ENCODE measurements around the gene SLC22A4. TPM values are rescaled to one million over a fixed set of nuclear protein-coding genes. Genes with fewer than 3 reads are reported as not detected.

The SLC22A4 gene
- total and polyA plus RNA-seq, 2 experiments from 2014 or later = 24.0 to 26.0 TPM

DNA sequence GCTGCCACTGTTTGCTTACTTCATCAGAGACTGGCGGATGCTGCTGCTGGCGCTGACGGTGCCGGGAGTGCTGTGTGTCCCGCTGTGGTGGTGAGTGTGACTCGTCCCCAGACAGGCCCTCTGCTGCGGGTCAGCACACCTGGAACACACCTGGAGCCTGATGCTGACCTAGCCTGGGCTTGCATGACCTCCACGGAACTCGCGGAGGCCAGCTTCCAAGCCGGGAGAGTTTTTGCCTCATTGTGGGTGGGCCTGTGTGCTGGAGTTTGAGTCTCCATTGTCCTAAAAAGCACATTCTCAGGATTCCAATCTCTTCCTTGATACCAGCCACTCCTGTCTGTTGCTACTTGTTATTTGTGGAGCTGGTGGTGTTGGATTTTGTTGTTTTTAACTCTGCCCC is 28.1 kb downstream of the SLC22A4 start:
- WGBS, 2 experiments (ENCODE audit: low coverage in 1 of 2, low lambda C conversion rate in 2 of 2, missing lambda C conversion rate in 2 of 2) = 72 to 74% methylated on average over 11 of the region's 11 CpGs
- in situ Hi-C loops (cut with MboI) = no loop called here
- Histone ChIP-seq H3K27me3 (replicated peaks; ENCODE audit: insufficient read depth) (no peaks in the 10 kb centered on the region), H2AFZ (no peak overlapping the region), H3K9ac (no peak overlapping the region), H3K4me1 (ENCODE audit: insufficient read depth) (peaks cover 4% of the 10 kb centered on the region), H3K27ac (no peak overlapping the region), H4K20me1 (ENCODE audit: insufficient read depth) (no peaks in the 10 kb centered on the region), H3K9me2 (ENCODE audit: insufficient read depth) (no peaks in the 10 kb centered on the region), H3K4me2 (ENCODE audit: unreplicated experiment) (no peak overlapping the region), H3K9me3 (ENCODE audit: low read depth) (no peaks in the 10 kb centered on the region), H3K36me3 (ENCODE audit: low read depth) (0 out of 2 replicates have a peak, but pooled peaks cover 8% of the 10 kb centered on the region), H3K79me2 (ENCODE audit: insufficient read depth) (no peaks in the 10 kb centered on the region), H3F3A (ENCODE audit: insufficient read depth) (no peaks in the 10 kb centered on the region), H3K4me3 (no peak overlapping the region)
- TF ChIP-seq EZH2 (IDR thresholded peaks at IDR 0.05; ENCODE audit: insufficient read depth, poor library complexity, severe bottlenecking) = no peak
- no peak for TF ChIP-seq EZH2phosphoT487 (IDR thresholded peaks at IDR 0.05; ENCODE audit: insufficient read depth, low read depth)
- no peak for DNase-seq

GRCh38 chr5:132323202-132323601 is 29.0 kb downstream of the SLC22A4 start:
- Histone ChIP-seq H3K79me2 (ENCODE audit: insufficient read depth) (no peaks in the 10 kb centered on the region), H3K4me3 (no peak overlapping the region), H3K4me2 (ENCODE audit: unreplicated experiment) (no peak overlapping the region), H3K27ac (no peak overlapping the region), H2AFZ (no peak overlapping the region), H3K36me3 (ENCODE audit: low read depth) (0 out of 2 replicates have a peak, but pooled peaks cover 8% of the 10 kb centered on the region), H4K20me1 (ENCODE audit: insufficient read depth) (no peaks in the 10 kb centered on the region), H3K27me3 (replicated peaks; ENCODE audit: insufficient read depth) (no peaks in the 10 kb centered on the region), H3K4me1 (ENCODE audit: insufficient read depth) (peaks cover 10% of the 10 kb centered on the region), H3K9me2 (ENCODE audit: insufficient read depth) (no peaks in the 10 kb centered on the region), H3K9ac (no peak overlapping the region), H3F3A (ENCODE audit: insufficient read depth) (no peaks in the 10 kb centered on the region), H3K9me3 (ENCODE audit: low read depth) (no peaks in the 10 kb centered on the region)
- DNase-seq = no peak
- TF ChIP-seq EZH2 (IDR thresholded peaks at IDR 0.05; ENCODE audit: insufficient read depth, poor library complexity, severe bottlenecking) = no peak
- no peak for TF ChIP-seq EZH2phosphoT487 (IDR thresholded peaks at IDR 0.05; ENCODE audit: insufficient read depth, low read depth)
- in situ Hi-C loops (cut with MboI) = no loop called here
- WGBS, 2 experiments (ENCODE audit: low coverage in 1 of 2, low lambda C conversion rate in 2 of 2, missing lambda C conversion rate in 2 of 2) = 96 to 98% methylated on average over 5 of the region's 5 CpGs

DNA sequence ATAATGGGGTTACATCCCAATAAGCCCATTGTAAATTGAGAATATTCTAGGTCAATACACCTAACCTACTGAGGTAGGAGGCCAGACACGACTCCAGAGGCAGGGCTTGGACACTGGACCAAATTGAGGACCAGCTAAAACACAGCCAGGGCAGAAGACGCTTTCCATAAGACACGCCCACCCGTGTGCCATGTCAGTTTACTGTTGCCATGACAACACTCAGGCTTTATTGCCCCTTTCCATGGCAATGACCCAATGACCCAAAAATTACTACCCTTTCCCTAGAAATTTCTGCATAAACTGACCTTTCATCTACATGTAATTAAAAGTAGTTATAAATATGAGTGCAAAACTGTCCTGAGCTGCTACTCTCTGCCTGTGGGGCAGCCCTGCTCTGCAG is 31.5 kb downstream of the SLC22A4 start:
- H3K9me3 ChIP-seq (ENCODE audit: low read depth) = no peaks in the 10 kb centered on the region
- H3K4me2 ChIP-seq (ENCODE audit: unreplicated experiment) = no peak overlapping the region
- H3K9me2 ChIP-seq (ENCODE audit: insufficient read depth) = no peaks in the 10 kb centered on the region
- H3K27ac ChIP-seq = no peak overlapping the region
- in situ Hi-C loops (cut with MboI) = no loop called here
- TF ChIP-seq EZH2phosphoT487 (IDR thresholded peaks at IDR 0.05; ENCODE audit: insufficient read depth, low read depth) (no peak), EZH2 (IDR thresholded peaks at IDR 0.05; ENCODE audit: insufficient read depth, poor library complexity, severe bottlenecking) (no peak)
- H3K4me3 ChIP-seq = no peak overlapping the region
- H2AFZ ChIP-seq = no peak overlapping the region
- no peak for DNase-seq
- H4K20me1 ChIP-seq (ENCODE audit: insufficient read depth) = no peaks in the 10 kb centered on the region
- 73 to 79% methylated on average over 4 of the region's 4 CpGs for WGBS, 2 experiments (ENCODE audit: low coverage in 1 of 2, low lambda C conversion rate in 2 of 2, missing lambda C conversion rate in 2 of 2)
- no peaks in the 10 kb centered on the region for H3F3A ChIP-seq (ENCODE audit: insufficient read depth)
- no peaks in the 10 kb centered on the region for H3K27me3 ChIP-seq (replicated peaks; ENCODE audit: insufficient read depth)
- no peaks in the 10 kb centered on the region for H3K79me2 ChIP-seq (ENCODE audit: insufficient read depth)
- H3K4me1 ChIP-seq (ENCODE audit: insufficient read depth) = peaks cover 6% of the 10 kb centered on the region
- H3K9ac ChIP-seq = no peak overlapping the region
- H3K36me3 ChIP-seq (ENCODE audit: low read depth) = 0 out of 2 replicates have a peak, but pooled peaks cover 18% of the 10 kb centered on the region

DNA sequence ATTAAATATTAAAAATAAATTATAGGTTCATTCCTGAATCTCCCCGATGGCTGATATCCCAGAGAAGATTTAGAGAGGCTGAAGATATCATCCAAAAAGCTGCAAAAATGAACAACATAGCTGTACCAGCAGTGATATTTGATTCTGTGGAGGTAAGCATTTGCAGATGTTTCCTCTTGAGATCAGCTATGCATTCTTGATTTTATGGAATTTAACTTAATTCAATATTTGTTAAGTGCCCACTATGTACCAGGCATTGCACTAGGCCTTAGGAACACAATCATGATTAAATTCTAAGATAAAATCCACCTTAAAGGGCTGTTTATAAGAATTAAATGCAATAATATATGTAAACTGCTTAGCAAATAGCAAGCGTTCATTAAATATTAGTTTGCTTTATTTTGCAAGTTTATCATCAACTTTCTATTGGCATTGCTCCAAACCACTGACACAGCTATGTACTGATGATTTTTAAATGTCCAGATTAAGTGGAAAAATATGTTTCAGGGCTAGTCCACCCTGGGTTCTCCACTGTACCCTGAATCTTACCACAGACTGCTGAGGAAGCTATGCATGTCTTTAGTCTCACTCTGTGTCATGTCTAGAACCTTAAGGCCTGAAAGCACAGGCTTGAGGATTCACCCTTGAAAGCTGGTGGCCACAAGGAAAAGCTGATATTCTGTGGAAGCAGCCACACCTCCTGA is 33.2 kb downstream of the SLC22A4 start:
- Histone ChIP-seq H3K9me3 (ENCODE audit: low read depth) (no peaks in the 10 kb centered on the region), H3K9ac (0 out of 2 replicates have a peak overlapping the region, but pooled peaks have one; percentile 2), H2AFZ (no peak overlapping the region), H3K36me3 (ENCODE audit: low read depth) (peaks cover 30% of the 10 kb centered on the region; the same call in 1 of the 2 replicates), H3K4me3 (no peak overlapping the region), H3K4me1 (ENCODE audit: insufficient read depth) (peaks cover 6% of the 10 kb centered on the region), H3K27ac (no peak overlapping the region), H3K4me2 (ENCODE audit: unreplicated experiment) (no peak overlapping the region), H3K79me2 (ENCODE audit: insufficient read depth) (no peaks in the 10 kb centered on the region), H3K9me2 (ENCODE audit: insufficient read depth) (no peaks in the 10 kb centered on the region), H3K27me3 (replicated peaks; ENCODE audit: insufficient read depth) (no peaks in the 10 kb centered on the region), H3F3A (ENCODE audit: insufficient read depth) (no peaks in the 10 kb centered on the region), H4K20me1 (ENCODE audit: insufficient read depth) (no peaks in the 10 kb centered on the region)
- WGBS, 2 experiments (ENCODE audit: low coverage in 1 of 2, low lambda C conversion rate in 2 of 2, missing lambda C conversion rate in 2 of 2) = 32 to 46% methylated on average over 2 of the region's 2 CpGs
- TF ChIP-seq EZH2 (IDR thresholded peaks at IDR 0.05; ENCODE audit: insufficient read depth, poor library complexity, severe bottlenecking) = no peak
- peak; percentile 42 for DNase-seq
- in situ Hi-C loops (cut with MboI) = no loop called here

All from GM23248 (cell line).